AG09319 (cell line): ENCODE results near the gene NPIPB8.
A peak's percentile ranks its signal among the peaks of the same experiment; 100 is the strongest.
"Not testable (repeated sequence)": the region's sequence is repeated elsewhere in the genome, so short reads cannot be mapped to it uniquely, and the experiment has no call there.

Experiments
- DNase-seq: peaks from one replicate; pipeline ENCODE4 v3.0.0-alpha.2; 2010; ENCODE audit warnings: low read depth; ENCODE audit errors: extremely low read depth
- CTCF ChIP-seq: IDR thresholded peaks from 2 replicates; pipeline ENCODE4 v1.5.1; 2011; ENCODE audit warnings: low read depth, mild to moderate bottlenecking, inconsistent platforms, low read length, moderate library complexity

NPIPB8 gene

GRCh38 chr16:28610595-28611191 is 27.2 kb upstream of the NPIPB8 start:
- TF ChIP-seq CTCF: no peak
- DNase-seq: no peak

- DNase-seq: not testable (repeated sequence)
Measured at GRCh38 chr16:28612359-28613280, 25.2 kb upstream of the NPIPB8 start.

GRCh38 chr16:28613912-28614311 is 24.0 kb upstream of the NPIPB8 start:
- not testable (repeated sequence) for DNase-seq

- not testable (repeated sequence) for DNase-seq
Measured at GRCh38 chr16:28614561-28614960, 23.3 kb upstream of the NPIPB8 start.

- TF ChIP-seq CTCF: peak; percentile 55
- DNase-seq: not testable (repeated sequence)
Measured at GRCh38 chr16:28615486-28616223, 22.2 kb upstream of the NPIPB8 start.

- not testable (repeated sequence) for DNase-seq
Measured at GRCh38 chr16:28616224-28616577, 21.7 kb upstream of the NPIPB8 start.

- DNase-seq: no peak
Measured at GRCh38 chr16:28616636-28617035, 21.2 kb upstream of the NPIPB8 start.

GRCh38 chr16:28617874-28618273 is 20.0 kb upstream of the NPIPB8 start:
- TF ChIP-seq CTCF: no peak
- DNase-seq: no peak

More at GRCh38 chr16:28616636-28617035, 21.2 kb upstream of the NPIPB8 start:
- TF ChIP-seq CTCF: no peak

GRCh38 chr16:28620316-28620715 is 17.5 kb upstream of the NPIPB8 start:
- not testable (repeated sequence) for DNase-seq
